H1 (cell line): ENCODE measurements around the gene JAKMIP3. TPM values are rescaled to one million over a fixed set of nuclear protein-coding genes. Genes with fewer than 3 reads are reported as not detected.
A peak's percentile ranks its signal among the peaks of the same experiment; 100 is the strongest.

Experiments
- CTCF ChIA-PET: fragments of 300-600 bp; sonication (Branson Sonifier 250); formaldehyde crosslinking; loops from one replicate; lab custom pipeline; 2021; ENCODE audit not compliant: partially characterized antibody; lab: Charles Lee
- POLR2A ChIA-PET: fragments of 300-600 bp; sonication (Branson Sonifier 250); formaldehyde crosslinking; loops from one replicate; lab custom pipeline; 2021; ENCODE audit warnings: inconsistent platforms; ENCODE audit not compliant: partially characterized antibody; lab: Charles Lee
- DNase-seq, 2 experiments: peaks; one replicate each; pipeline versions ENCODE4 v3.0.0 to v3.0.0-alpha.2; 2010 to 2022; ENCODE audit warnings: low spot score in 2 of 2, low read depth in 1 of 2, mixed read lengths in 1 of 2
- FAIRE-seq: peaks from 2 replicates; lab custom pipeline; 2011; peaks lifted over from hg19 to GRCh38; lab: Jason Lieb, UNC
- H2AFZ ChIP-seq: 2 replicates; pipeline ENCODE4 v1.8.1; 2012; ENCODE audit warnings: low read length, inconsistent platforms
- H2AK5ac ChIP-seq: 2 replicates; pipeline ENCODE4 v1.6.1; 2013; ENCODE audit warnings: low read depth, low read length
- H2BK120ac ChIP-seq: replicated peaks from 2 replicates; pipeline ENCODE3; 2013; ENCODE audit warnings: low read depth, low read length, inconsistent platforms
- H2BK12ac ChIP-seq: 2 replicates; pipeline ENCODE4 v1.6.1; 2013; ENCODE audit warnings: low read depth, low read length
- H2BK15ac ChIP-seq: 2 replicates; pipeline ENCODE4 v1.6.1; 2013; ENCODE audit warnings: low read length
- H2BK20ac ChIP-seq: 2 replicates; pipeline ENCODE4 v1.6.1; 2013; ENCODE audit warnings: low read length
- H2BK5ac ChIP-seq: 2 replicates; pipeline ENCODE4 v1.6.1; 2013; ENCODE audit warnings: low read depth, low read length
- H3K14ac ChIP-seq: 2 replicates; pipeline ENCODE4 v1.6.1; 2013; ENCODE audit warnings: inconsistent platforms; ENCODE audit not compliant: insufficient read length
- H3K18ac ChIP-seq: 2 replicates; pipeline ENCODE4 v1.6.1; 2013; ENCODE audit warnings: low read length; ENCODE audit errors: extremely low read depth
- H3K23ac ChIP-seq: 2 replicates; pipeline ENCODE4 v1.6.1; 2013; ENCODE audit warnings: inconsistent platforms; ENCODE audit not compliant: insufficient read length
- H3K23me2 ChIP-seq: 2 replicates; pipeline ENCODE4 v1.6.1; 2013; ENCODE audit warnings: low read depth, low read length
- H3K27ac ChIP-seq: 2 replicates; pipeline ENCODE4 v1.6.1; 2011; ENCODE audit warnings: low read depth, low read length, inconsistent platforms
- H3K27me3 ChIP-seq, 4 experiments: replicated peaks in 1 of 4; 1 replicate in 1 of 4; 2 replicates in 3 of 4; pipeline versions ENCODE4 v1.6.1 to v1.8.1; 2011 to 2013; ENCODE audit warnings: low read length in 3 of 4, mild to moderate bottlenecking in 3 of 4, inconsistent platforms in 2 of 4, mixed read lengths in 2 of 4, moderate library complexity in 1 of 4; ENCODE audit not compliant: control insufficient read depth in 3 of 4, insufficient read depth in 3 of 4; ENCODE audit errors: extremely low read depth in 1 of 4
- H3K36me3 ChIP-seq, 4 experiments: 2 replicates each; pipeline versions ENCODE4 v1.6.1 to v1.8.1; 2011 to 2013; ENCODE audit warnings: mild to moderate bottlenecking in 4 of 4, low read length in 3 of 4, moderate library complexity in 2 of 4, control low read depth in 1 of 4, inconsistent platforms in 1 of 4; ENCODE audit not compliant: insufficient read depth in 4 of 4, control insufficient read depth in 2 of 4
- H3K4ac ChIP-seq: replicated peaks from 2 replicates; pipeline ENCODE3; 2013; ENCODE audit warnings: low read length, low read depth, mixed read lengths, inconsistent platforms; ENCODE audit not compliant: insufficient read length
- H3K4me1 ChIP-seq, 4 experiments: replicated peaks in 1 of 4; 1 replicate in 1 of 4; 2 replicates in 3 of 4; pipeline versions ENCODE4 v1.6.1 to v1.8.1; 2011 to 2013; ENCODE audit warnings: low read length in 3 of 4, inconsistent platforms in 2 of 4, mixed read lengths in 1 of 4; ENCODE audit not compliant: insufficient read depth in 4 of 4, control insufficient read depth in 3 of 4
- H3K4me2 ChIP-seq, 2 experiments: 2 replicates each; pipeline versions ENCODE4 v1.6.1 to v1.8.1; 2011 to 2013; ENCODE audit warnings: low read depth in 2 of 2, low read length in 2 of 2, control low read depth in 1 of 2, inconsistent platforms in 1 of 2, mild to moderate bottlenecking in 1 of 2; ENCODE audit not compliant: insufficient read depth in 1 of 2
- H3K4me3 ChIP-seq, 4 experiments: fragments of 200-600, 300-600 bp in 1 of 4; sonication (generic), shearing (Covaris generic), sonication (Bioruptor Twin) in 1 of 4; 2 replicates each; pipeline versions ENCODE4 v1.5.1 to v1.8.1; 2011 to 2016; ENCODE audit warnings: low read length in 4 of 4, low read depth in 3 of 4, control low read depth in 2 of 4, inconsistent platforms in 2 of 4, mild to moderate bottlenecking in 2 of 4, mixed read lengths in 1 of 4, moderate library complexity in 1 of 4; ENCODE audit not compliant: insufficient read depth in 2 of 4; ENCODE audit errors: extremely low read depth in 1 of 4
- H3K56ac ChIP-seq: replicated peaks from 2 replicates; pipeline ENCODE3; 2013; ENCODE audit warnings: low read depth, mild to moderate bottlenecking, mixed read lengths, low read length, inconsistent platforms; ENCODE audit not compliant: insufficient read length
- H3K79me1 ChIP-seq: 2 replicates; pipeline ENCODE4 v1.6.1; 2013; ENCODE audit warnings: low read depth, low read length, control low read depth
- H3K79me2 ChIP-seq, 2 experiments: 2 replicates each; pipeline versions ENCODE4 v1.6.1 to v1.8.1; 2012 to 2013; ENCODE audit warnings: low read length in 2 of 2, mild to moderate bottlenecking in 2 of 2, inconsistent platforms in 1 of 2; ENCODE audit not compliant: insufficient read depth in 2 of 2, control insufficient read depth in 1 of 2
- H3K9ac ChIP-seq, 4 experiments: replicated peaks in 1 of 4; 1 replicate in 1 of 4; 2 replicates in 3 of 4; pipeline versions ENCODE4 v1.6.1 to v1.8.1; 2011 to 2013; ENCODE audit warnings: low read depth in 3 of 4, low read length in 3 of 4, control low read depth in 2 of 4, mild to moderate bottlenecking in 2 of 4, moderate library complexity in 2 of 4, inconsistent platforms in 1 of 4; ENCODE audit errors: extremely low read depth in 1 of 4
- H3K9me3 ChIP-seq, 2 experiments: 2 replicates each; pipeline versions ENCODE4 v1.6.1 to v1.8.1; 2012 to 2013; ENCODE audit warnings: mild to moderate bottlenecking in 2 of 2, moderate library complexity in 2 of 2, control low read depth in 1 of 2, inconsistent platforms in 1 of 2, low read depth in 1 of 2, low read length in 1 of 2, mixed read lengths in 1 of 2; ENCODE audit not compliant: insufficient read depth in 2 of 2
- H4K20me1 ChIP-seq, 2 experiments: replicated peaks in 1 of 2; 2 replicates each; pipeline versions ENCODE3 to v1.8.1; 2011 to 2013; ENCODE audit warnings: inconsistent platforms in 2 of 2, low read length in 2 of 2, mild to moderate bottlenecking in 1 of 2; ENCODE audit not compliant: insufficient read depth in 2 of 2, control insufficient read depth in 1 of 2
- H4K5ac ChIP-seq: 2 replicates; pipeline ENCODE4 v1.6.1; 2013; ENCODE audit warnings: low read length, low read depth, mixed read lengths, inconsistent platforms; ENCODE audit not compliant: insufficient read length
- H4K8ac ChIP-seq: 2 replicates; pipeline ENCODE4 v1.8.0; 2013; ENCODE audit warnings: mild to moderate bottlenecking, moderate library complexity, low read length, inconsistent platforms; ENCODE audit not compliant: insufficient read depth; ENCODE audit errors: extremely low read depth
- H4K91ac ChIP-seq: replicated peaks from 2 replicates; pipeline ENCODE3; 2013; ENCODE audit warnings: low read length, mixed read lengths, inconsistent platforms; ENCODE audit not compliant: insufficient read length
- SP2 ChIP-seq: IDR thresholded peaks from 2 replicates; pipeline ENCODE4 v1.6.1; 2012; ENCODE audit warnings: mild to moderate bottlenecking, low read length, inconsistent platforms
- WGBS, 2 experiments: shearing (Covaris generic) in 1 of 2; methylation state at CpG; one replicate each; pipeline versions ENCODE4 v1.1.6 to v1.1.7; 2013 to 2015; ENCODE audit warnings: low lambda C conversion rate in 2 of 2, mixed read lengths in 2 of 2, inconsistent platforms in 1 of 2, low coverage in 1 of 2, missing lambda C conversion rate in 1 of 2; ENCODE audit not compliant: insufficient replicate concordance in 2 of 2, insufficient coverage in 1 of 2, insufficient read length in 1 of 2; ENCODE audit errors: extremely low coverage in 1 of 2, missing lambda C conversion rate in 1 of 2; 5-methylcytosine and 5-hydroxymethylcytosine counted together
- polyA plus RNA-seq, 7 experiments: library from polyadenylated mRNA; depleted of rRNA in 3 of 7; stranded (reverse) in 5 of 7; unstranded in 2 of 7; fragments of >200 nt in 5 of 7; fragments of 200-250 nt in 2 of 7; gene quantifications; 1 replicate in 5 of 7; 2 replicates in 1 of 7; 4 replicates in 1 of 7; pipeline versions ENCODE4 v1.2.1 to v1.2.3, GENCODE V29; 2011 to 2013; ENCODE audit warnings: missing spikeins in 2 of 7, mixed read lengths in 2 of 7
- total RNA-seq: library from RNA; stranded (reverse); fragmentation: NEBNext Ultra II Directional; extraction: Animal tissue kit (Norgen Biotek cat#: 25700); gene quantifications from 2 replicates; pipeline ENCODE4 v1.2.1, GENCODE V29; 2021

Gene JAKMIP3
- total and polyA plus RNA-seq, 2 of the 8 experiments (the other 6 are each of a cell fraction or from before 2014, with no cell fraction given) = 0.83 to 0.91 TPM

- H2AK5ac ChIP-seq = no peak overlapping the region
- no peak overlapping the region for H3K27ac ChIP-seq
- H3K79me1 ChIP-seq = no peaks in the 10 kb centered on the region
- H3K56ac ChIP-seq = no peak overlapping the region
- no peaks in the 10 kb centered on the region for H3K36me3 ChIP-seq
- ChIA-PET POLR2A (interaction anchor here (1.2 kb wide), 1 partner anchor 69 kb away, joined by 3 read pairs; no protein-coding TSS in a partner anchor), CTCF (interaction anchor here (1.0 kb wide), 1 partner anchor 37 kb away, joined by 4 read pairs; no protein-coding TSS in a partner anchor)
- H4K8ac ChIP-seq = no peak overlapping the region
- H4K20me1 ChIP-seq = no peaks in the 10 kb centered on the region
- no peak overlapping the region for H3K14ac ChIP-seq
- H4K91ac ChIP-seq = no peak overlapping the region
- H3K9ac ChIP-seq = no peak overlapping the region
- H3K4me3 ChIP-seq = no peak overlapping the region
- no peaks in the 10 kb centered on the region for H3K79me2 ChIP-seq
- H2AFZ ChIP-seq = no peak overlapping the region
- peaks cover 0 to 4% of the 10 kb centered on the region in 2 experiments; a peak in 1 of 4 replicates for H3K9me3 ChIP-seq
- H2BK120ac ChIP-seq = no peak overlapping the region
- H2BK20ac ChIP-seq = no peak overlapping the region
- no peak overlapping the region for H3K18ac ChIP-seq
- H4K5ac ChIP-seq = no peak overlapping the region
- DNase-seq (no peak), FAIRE-seq (no peak)
- TF ChIP-seq SP2 = no peak
- peaks cover 0 to 17% (median 11%) of the 10 kb centered on the region in 4 experiments; a peak in 6 of 7 replicates for H3K4me1 ChIP-seq
- H3K23me2 ChIP-seq = no peaks in the 10 kb centered on the region; the same call in 1 of the 2 replicates
- no peak overlapping the region for H3K23ac ChIP-seq
- H3K27me3 ChIP-seq = peaks cover 0 to 2% (median 0%) of the 10 kb centered on the region in 4 experiments; a peak in 2 of 7 replicates
- H2BK15ac ChIP-seq = no peak overlapping the region
- H3K4ac ChIP-seq = no peak overlapping the region
- H3K4me2 ChIP-seq = no peak overlapping the region; a peak in 2 of 4 replicates
- 83% methylated on average over 13 of the region's 13 CpGs; no CpG with 5 or more reads in 1 of the 2 experiments for WGBS, 2 experiments
- H2BK5ac ChIP-seq = peak overlapping the region; percentile 26; the same call in 1 of the 2 replicates
- H2BK12ac ChIP-seq = peak overlapping the region; percentile 50; the same call in 1 of the 2 replicates
Measured at GRCh38 chr10:132066812-132067211, 1.1 kb downstream of the JAKMIP3 start.
